A673 (cell line): ENCODE results near the gene MITF. TPM values are rescaled to one million over a fixed set of nuclear protein-coding genes. Genes with fewer than 3 reads are reported as not detected.

Source experiments
- BruUV-seq: library from RNA; stranded (reverse); fragments of 400-500 nt; replicated peaks from 2 replicates; lab custom pipeline; 2021; lab: Mats Ljungman, UMichigan
- CTCF ChIA-PET: fragments of 300-600 bp; sonication (Branson Sonifier 250); formaldehyde crosslinking; loops from one replicate; lab custom pipeline; 2022; ENCODE audit warnings: antibody characterized with exemption; lab: Charles Lee
- POLR2A ChIA-PET: fragments of 300-600 bp; sonication (Branson Sonifier 250); formaldehyde crosslinking; loops from one replicate; lab custom pipeline; 2022; ENCODE audit warnings: antibody characterized with exemption; ENCODE audit not compliant: low non-redundant PET; lab: Charles Lee
- DNase-seq: peaks from one replicate; pipeline ENCODE4 v3.0.0-alpha.2; 2015; ENCODE audit warnings: low spot score
- H3K27ac ChIP-seq: fragments of 200-600 bp; sonication (generic); 2 replicates; pipeline ENCODE4 v1.5.1; 2016; ENCODE audit warnings: mixed run types, low read depth, mild to moderate bottlenecking, mixed read lengths, antibody characterized with exemption, low read length; ENCODE audit not compliant: poor library complexity, severe bottlenecking
- H3K27me3 ChIP-seq: fragments of 200-600 bp; sonication (generic); replicated peaks from 2 replicates; pipeline ENCODE4 v1.6.1; 2017; ENCODE audit warnings: mixed run types, low read depth, mild to moderate bottlenecking, mixed read lengths, antibody characterized with exemption, low read length; ENCODE audit not compliant: insufficient read depth, poor library complexity
- H3K36me3 ChIP-seq: fragments of 200-600 bp; sonication (generic); 2 replicates; pipeline ENCODE4 v1.6.1; 2016; ENCODE audit warnings: mixed run types, mild to moderate bottlenecking, mixed read lengths, antibody characterized with exemption, low read length; ENCODE audit not compliant: insufficient read depth, poor library complexity, severe bottlenecking
- H3K4me1 ChIP-seq: fragments of 200-600 bp; sonication (generic); 2 replicates; pipeline ENCODE4 v1.6.1; 2017; ENCODE audit warnings: mixed run types, mild to moderate bottlenecking, mixed read lengths, antibody characterized with exemption, low read length; ENCODE audit not compliant: insufficient read depth, poor library complexity, severe bottlenecking
- H3K4me3 ChIP-seq: fragments of 200-600 bp; sonication (generic); 2 replicates; pipeline ENCODE4 v1.5.1; 2016; ENCODE audit warnings: low read depth, mixed run types, mild to moderate bottlenecking, mixed read lengths, low read length; ENCODE audit not compliant: poor library complexity, severe bottlenecking
- H3K9me3 ChIP-seq: fragments of 200-600 bp; sonication (generic); 2 replicates; pipeline ENCODE4 v1.6.1; 2016; ENCODE audit warnings: mixed run types, low read depth, mild to moderate bottlenecking, mixed read lengths, antibody characterized with exemption, low read length; ENCODE audit not compliant: poor library complexity, severe bottlenecking
- CTCF ChIP-seq: fragments of 300-800, 200-600 bp; sonication (generic); conservative IDR thresholded peaks from 2 replicates; pipeline ENCODE4 v1.5.1; 2017; ENCODE audit warnings: low read depth, mild to moderate bottlenecking, antibody characterized with exemption, low read length, moderate library complexity, mixed read lengths
- EZH2 ChIP-seq: fragments of 200-600 bp; sonication (generic); IDR thresholded peaks from 2 replicates; pipeline ENCODE4 v1.6.1; 2017; ENCODE audit warnings: borderline replicate concordance, low read depth, mild to moderate bottlenecking, mixed read lengths, antibody characterized with exemption, low read length; ENCODE audit not compliant: poor library complexity, severe bottlenecking
- intact Hi-C: fragments of 100-400 bp; cut with micrococcal nuclease; formaldehyde crosslinking; loops from one replicate; pipeline ENCODE4 v1.10.0; 2022; ENCODE audit not compliant: unreplicated experiment
- total RNA-seq: library from RNA; stranded (reverse); gene quantifications from 2 replicates; pipeline ENCODE4 v1.2.3, GENCODE V29; 2021

The MITF gene
- total RNA-seq, 1 experiment from 2014 or later = 0.52 TPM

- TF ChIP-seq EZH2 (no peak), CTCF (no peak)
- H3K4me3 ChIP-seq = no peak overlapping the region
- H3K9me3 ChIP-seq = no peaks in the 10 kb centered on the region
- DNase-seq = no peak
- no peaks in the 10 kb centered on the region for H3K36me3 ChIP-seq
- intact Hi-C loops = no loop called here
- CTCF ChIA-PET = no interaction called here
- POLR2A ChIA-PET = no interaction called here
- H3K27ac ChIP-seq = no peak overlapping the region
- H3K27me3 ChIP-seq = no peaks in the 10 kb centered on the region
- H3K4me1 ChIP-seq = peaks cover 3% of the 10 kb centered on the region
- no TSS peak for BruUV-seq
Measured at GRCh38 chr3:69767571-69767970, 28.3 kb downstream of the MITF start.

- H3K9me3 ChIP-seq = no peaks in the 10 kb centered on the region
- no TSS peak for BruUV-seq
- H3K4me3 ChIP-seq = no peak overlapping the region
- no peak overlapping the region for H3K27ac ChIP-seq
- ChIA-PET CTCF (no interaction called here), POLR2A (no interaction called here)
- DNase-seq = no peak
- no peaks in the 10 kb centered on the region for H3K27me3 ChIP-seq
- H3K4me1 ChIP-seq = peaks cover 3% of the 10 kb centered on the region
- TF ChIP-seq CTCF = no peak
- no peak for TF ChIP-seq EZH2
- no peaks in the 10 kb centered on the region for H3K36me3 ChIP-seq
- intact Hi-C loops = no loop called here
Measured at GRCh38 chr3:69768438-69768837, 29.2 kb downstream of the MITF start.

DNA sequence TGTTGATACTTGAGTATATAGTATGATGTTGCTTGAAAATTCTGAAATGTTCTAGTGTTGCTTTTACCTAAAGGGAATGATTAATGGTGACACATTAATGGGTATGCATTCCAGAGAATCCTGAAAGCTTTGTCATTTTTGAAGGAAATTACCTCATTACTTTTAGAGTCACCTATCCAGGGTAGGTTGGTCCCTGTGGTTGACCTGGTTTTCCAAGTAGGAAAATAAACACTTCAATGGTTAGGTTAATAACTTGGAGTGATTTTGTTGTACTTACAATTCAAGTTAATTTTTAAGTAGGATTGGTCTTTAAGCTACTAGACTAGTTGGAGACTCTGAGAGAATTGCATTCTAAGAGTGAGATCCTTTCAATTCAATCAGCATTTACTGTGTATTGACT lies 31.0 kb downstream of the MITF start:
- Histone ChIP-seq H3K4me3 (no peak overlapping the region), H3K27ac (no peak overlapping the region), H3K9me3 (no peaks in the 10 kb centered on the region), H3K36me3 (no peaks in the 10 kb centered on the region), H3K4me1 (no peaks in the 10 kb centered on the region), H3K27me3 (no peaks in the 10 kb centered on the region)
- intact Hi-C loops = no loop called here
- POLR2A ChIA-PET = no interaction called here
- BruUV-seq = no TSS peak
- CTCF ChIA-PET = no interaction called here
- TF ChIP-seq EZH2 (no peak), CTCF (no peak)
- no peak for DNase-seq
